HG03066 (cell line): ENCODE results near the gene SYNE2.
"Not testable (repeated sequence)": the region's sequence is repeated elsewhere in the genome, so short reads cannot be mapped to it uniquely, and the experiment has no call there.

Source experiments
- ATAC-seq: cut with Tn5 transposase; IDR thresholded peaks from one replicate; pipeline ENCODE4 v1.9.1; 2021; ENCODE audit warnings: low read depth; ENCODE audit not compliant: unreplicated experiment

SYNE2 gene

DNA sequence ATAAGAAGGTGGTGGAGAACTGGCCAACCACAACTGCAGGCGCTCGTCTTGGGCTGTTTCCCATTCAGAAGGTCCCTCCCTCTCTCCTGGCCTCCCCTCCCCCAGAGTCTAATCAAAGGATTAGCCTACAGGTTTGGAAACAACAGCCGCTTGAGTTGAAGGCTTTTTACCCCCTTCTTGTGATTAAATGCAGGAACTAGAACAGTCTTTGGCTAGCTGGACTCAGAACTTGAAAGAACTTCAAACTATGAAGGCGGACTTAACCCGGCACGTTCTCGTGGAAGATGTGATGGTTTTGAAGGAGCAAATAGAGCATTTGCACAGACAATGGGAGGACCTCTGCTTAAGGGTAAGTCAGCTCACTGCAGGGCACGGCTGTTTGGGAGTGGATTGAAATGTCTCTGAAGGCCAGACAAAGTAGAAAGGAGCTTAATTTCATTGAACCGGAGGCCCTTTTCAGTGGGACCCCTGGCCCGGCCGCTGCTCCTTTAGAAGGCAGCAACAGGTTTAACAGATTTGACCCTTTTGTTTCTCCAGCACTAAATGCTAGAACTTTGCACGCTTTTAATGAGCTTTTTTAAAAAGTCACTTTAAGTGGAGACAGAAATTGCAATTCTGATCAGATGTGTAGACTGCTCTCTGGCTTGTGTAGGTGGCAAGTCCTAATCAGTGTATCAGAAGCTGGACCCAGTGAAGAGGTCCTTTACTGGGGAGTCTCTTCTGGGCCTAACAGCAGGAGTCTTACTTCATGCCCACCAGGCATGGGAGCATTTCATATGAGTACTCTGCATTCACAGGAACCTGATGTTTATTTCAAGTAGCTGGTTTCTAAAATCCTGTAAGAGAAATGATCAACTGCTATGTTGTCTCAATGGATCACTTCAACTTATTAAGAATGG, 333.7 kb downstream of the SYNE2 start:
- ATAC-seq = no peak

DNA sequence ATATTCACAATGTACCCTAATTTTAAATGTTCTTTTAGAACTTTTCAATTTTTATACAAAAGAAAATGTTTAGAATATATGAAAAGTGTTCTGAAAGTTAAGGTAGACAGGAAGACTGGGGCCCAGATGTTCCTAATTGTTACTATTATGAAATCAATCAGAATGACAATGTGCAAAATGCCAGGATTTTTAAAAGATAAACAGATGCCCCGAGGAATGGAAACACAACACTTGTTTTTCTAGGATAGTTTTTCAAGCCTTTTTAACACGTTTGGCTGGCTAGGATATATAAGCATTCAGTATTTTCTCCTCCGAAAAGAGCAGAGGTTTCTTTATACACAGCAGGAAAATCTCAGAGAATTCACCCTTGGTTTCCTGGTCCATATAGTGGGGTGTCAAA, 334.5 kb downstream of the SYNE2 start:
- ATAC-seq = no peak

DNA sequence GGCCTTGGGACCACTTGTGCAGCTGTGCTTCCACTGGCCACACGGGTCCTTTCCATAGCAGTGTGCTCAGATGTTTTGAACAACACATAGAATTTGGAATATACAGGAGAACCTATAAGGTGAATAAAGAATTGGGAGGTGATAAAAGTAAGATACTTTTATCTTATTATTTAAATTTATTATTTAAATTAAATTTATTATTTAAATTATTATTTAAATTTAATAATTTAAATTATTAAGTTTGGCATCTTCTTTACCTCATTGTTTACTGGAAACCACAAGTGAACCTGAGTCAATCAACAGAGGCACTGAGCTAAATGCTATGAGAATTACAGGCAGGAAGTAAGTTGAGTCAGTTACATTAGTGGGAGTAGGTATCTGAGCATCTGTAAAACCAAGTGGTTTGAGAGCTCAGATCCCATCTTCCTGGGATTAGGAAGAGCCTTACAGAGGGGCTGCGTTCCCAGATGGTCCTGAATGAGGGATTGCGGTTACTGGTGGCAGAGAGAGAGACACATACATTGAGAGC, 338.2 kb downstream of the SYNE2 start:
- ATAC-seq = no peak

DNA sequence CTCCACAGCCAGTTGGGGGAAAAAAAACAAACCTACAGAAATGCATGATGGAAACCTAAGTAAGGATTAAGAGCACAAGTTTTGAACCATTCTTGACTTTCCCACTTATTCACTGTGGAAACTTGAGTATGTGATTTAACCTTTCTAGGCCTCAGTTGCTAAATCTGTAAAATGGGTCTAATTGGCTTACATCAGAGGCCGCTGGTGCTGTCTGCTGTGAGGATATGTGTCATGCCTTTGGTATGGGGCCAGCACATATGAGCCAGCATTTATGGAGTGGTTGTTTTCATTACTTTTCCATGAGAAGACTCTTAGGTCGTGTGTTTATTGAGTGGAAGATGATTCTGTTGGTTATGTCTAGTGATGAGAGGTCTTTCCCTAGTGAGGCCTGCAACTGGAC, 339.0 kb downstream of the SYNE2 start:
- ATAC-seq = no peak

DNA sequence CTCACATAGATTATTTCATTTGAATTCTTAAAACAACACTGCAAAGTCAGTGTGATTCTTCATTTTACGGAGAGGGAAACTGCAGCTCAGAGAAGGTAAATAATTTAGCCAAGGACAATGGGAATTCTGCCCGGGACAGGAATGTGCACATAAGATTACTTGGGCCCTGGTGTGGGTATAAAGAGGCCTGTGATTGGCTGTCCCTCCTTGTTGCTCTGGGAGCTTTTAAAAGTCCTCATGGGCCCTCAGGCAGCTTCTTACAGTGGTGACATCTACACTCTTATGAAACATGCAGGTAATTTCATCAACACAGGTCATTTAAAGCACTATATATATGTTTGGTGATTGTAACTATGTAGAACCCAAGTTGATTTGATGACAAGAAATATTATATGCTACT, 341.0 kb downstream of the SYNE2 start:
- ATAC-seq = no peak

DNA sequence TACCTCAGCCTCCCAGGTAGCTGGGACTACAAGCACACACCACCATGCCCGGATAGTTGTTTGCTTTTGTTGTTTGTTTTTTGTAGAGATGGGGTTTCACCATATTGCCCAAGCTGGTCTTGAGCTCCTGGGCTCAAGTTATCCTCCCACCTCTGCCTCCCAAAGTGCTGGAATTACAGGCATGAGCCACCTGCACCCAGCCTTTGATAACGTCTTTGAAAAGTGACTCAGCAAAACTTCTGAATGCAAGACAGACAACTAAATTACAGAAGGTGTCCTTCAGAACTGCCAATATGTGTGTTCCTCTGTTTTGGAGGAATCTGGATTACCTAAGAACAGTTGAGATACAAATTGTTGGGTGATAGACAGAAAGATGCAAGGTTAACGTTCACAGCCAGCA, 341.6 kb downstream of the SYNE2 start:
- no peak for ATAC-seq

DNA sequence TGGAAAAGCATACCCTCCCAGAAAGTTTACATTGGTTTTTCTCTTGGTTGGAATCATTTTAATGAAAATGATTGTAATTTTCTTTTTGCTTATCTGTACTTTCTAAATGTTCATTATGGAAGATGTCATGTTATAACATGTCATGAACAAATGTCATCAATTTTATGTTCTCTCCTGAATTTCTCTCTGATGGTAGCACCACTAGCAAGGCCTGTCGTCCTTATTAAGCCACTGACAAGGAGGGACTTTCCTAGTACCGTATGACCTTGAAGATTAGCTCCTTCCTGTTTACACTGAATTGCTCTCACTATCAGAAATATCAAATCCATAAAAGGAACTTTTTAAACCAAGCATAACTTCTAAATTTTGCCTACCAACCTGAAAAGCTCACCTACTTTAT, 342.4 kb downstream of the SYNE2 start:
- ATAC-seq = no peak

DNA sequence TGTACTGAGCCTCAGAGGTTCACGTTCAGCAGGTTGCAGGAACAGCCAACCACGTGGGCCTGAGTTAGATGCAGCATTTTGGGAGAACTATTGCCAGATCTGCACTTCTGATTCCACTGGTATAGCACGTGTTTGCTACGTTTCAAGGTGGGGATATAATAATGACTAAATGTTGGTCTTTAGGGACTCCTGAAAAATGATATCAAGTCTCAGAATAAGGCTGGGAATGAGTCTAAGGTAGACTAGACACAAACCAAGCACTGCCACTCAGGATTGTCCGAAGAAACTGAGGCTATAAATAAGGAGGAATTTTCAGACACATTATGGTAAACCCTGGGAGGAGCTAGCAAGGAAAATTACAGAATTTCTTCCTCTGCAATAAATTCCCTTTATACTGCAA, 343.3 kb downstream of the SYNE2 start:
- ATAC-seq = no peak

DNA sequence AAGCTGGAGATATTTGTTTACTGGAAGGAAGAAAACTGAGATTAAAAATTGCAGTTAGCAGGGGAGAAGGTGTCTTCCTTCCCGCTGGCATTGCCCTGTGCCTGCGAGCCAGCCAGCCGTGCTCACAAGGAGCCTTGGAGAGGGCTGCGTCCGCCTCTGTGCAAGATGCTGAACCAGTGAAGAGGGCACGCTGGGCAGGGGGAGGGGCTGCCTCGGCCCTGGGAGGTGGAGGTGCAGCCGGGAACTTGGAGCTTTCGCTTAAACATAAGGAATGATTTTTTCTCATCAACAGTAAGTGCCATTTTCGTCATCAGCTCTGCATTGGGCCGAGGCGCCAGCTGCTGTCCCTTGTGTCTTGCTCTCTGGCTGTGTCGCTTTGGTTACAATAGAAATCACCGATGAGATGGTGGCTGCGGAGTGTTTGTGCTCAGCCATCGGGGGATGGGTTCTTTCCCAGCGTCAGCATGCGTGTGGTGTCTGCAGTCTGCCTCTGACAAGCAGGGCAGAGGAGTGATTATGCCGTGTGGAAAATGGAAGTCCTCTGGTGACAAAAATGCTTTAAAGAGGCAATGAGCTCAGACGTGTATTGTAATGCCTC, 344.1 kb downstream of the SYNE2 start:
- no peak for ATAC-seq

DNA sequence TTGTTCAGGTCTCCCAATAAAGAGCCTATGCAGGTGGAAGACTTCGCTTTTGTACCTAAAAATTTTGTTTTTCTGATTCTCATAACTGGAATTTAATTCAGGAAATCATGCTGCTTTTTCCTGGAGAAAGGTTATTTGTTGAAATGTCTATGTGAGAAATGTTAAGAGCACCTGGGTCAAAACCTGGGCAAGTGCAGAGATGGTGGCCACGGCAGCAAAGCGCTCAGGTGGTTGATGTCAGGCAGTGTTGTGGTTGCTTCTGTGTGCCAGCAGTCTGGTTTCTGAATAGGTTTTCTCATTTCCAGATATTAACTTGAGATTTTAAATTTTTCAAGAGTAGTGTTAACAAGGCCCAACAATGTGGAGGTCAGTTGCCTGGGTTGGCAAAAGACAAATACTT, 345.2 kb downstream of the SYNE2 start:
- ATAC-seq = no peak

DNA sequence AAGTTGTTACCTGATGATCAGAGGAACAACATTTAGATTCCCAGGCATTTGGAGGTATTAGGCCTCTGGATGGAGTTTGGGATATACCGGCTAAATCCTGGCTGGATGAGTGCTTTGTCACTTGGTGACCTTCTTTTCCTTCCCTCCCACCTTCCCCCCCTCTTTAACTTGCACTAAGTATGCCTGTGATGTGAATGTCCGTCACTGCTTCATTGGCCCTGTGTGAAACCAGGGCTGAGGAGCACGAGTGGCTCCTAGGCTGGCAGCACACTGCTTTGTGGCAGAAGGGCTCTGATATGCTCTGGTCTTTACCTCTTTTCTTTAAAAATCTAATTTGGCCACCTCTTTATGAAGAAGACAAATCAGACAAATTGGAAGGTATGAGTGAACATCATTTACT, 345.7 kb downstream of the SYNE2 start:
- ATAC-seq = no peak

DNA sequence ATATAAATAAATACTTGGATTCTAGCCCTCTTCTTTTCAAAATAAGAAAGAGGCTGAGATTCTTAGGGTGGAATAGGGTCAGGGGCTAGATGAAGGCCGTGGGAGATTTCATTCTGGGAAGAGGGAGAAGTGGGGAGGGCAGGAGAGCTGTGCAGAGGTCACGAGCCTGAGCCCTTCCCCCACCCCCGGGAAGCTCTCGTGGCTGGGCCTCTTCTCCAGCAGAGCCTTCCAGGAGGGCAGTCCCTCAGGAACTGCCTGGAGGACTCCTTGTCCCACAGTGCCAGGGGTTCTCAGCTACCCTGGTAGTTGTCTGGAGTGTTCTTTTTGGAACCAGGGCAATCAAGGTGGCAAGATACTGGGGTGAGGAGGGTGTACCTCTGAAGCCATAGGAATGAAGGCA, 347.4 kb downstream of the SYNE2 start:
- ATAC-seq = no peak

DNA sequence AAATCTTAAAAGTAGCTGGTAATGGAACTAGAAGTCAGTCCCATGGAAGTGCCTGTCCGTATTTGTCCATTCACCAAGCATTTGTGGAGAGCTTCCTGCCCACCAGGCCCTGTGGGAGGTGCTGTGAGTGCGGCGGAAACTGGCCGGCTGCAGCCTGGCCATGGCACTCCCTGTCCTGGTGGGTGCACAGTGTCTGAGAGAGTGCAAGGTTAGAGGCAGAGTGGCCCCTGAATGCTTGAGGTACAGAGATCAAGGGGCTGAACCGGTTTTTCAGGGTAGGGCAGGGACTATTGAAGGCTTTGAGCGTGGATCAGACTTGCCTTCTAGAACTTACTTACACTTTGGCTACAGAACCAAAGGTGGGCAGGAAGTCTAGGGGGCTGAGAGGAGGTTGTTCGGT, 348.5 kb downstream of the SYNE2 start:
- ATAC-seq = no peak

DNA sequence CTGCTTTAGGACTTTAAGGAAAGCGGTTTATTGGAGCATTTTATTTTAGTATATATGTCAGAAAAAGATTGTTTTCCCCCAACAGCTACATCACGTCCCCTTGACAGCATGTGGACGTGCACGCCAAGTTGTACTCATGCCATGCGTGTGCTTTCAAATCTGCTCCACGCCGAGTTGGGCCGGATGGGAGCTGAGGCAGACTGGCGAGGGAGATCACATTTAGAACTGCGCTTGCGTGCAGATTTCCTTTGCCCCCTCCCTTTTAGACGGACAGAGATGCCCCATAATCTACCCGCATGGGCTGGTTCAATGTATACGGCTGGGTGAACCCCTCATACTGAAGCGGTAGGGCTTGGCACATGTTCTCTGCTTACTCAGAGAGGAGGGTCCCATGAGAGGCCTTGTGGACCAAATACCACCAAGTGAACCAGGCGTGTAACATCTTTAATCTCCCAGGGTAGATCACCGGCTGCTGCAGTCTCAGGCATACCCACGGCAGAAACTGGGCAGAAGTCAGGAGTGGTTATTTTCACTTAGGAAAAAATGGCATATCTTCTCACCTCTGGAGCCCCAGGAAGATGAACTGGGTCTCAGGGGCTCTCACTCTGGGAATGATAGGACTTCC, 349.2 kb downstream of the SYNE2 start:
- no peak for ATAC-seq

DNA sequence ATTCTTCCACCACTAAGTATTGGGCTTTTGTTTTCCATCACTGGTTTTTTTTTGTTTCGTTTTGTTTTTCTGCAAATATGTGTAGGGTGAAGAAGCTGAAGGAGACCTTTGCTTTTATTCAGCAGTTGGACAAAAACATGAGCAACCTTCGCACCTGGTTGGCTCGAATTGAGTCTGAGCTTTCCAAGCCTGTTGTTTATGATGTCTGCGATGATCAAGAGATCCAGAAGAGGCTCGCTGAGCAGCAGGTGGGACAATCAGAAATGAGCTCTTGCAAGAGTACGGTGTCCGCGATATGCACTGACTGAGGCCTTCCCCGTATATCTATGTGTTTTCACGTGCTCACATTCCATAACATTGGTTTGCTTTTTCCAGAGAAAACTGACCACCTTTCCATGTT, 349.9 kb downstream of the SYNE2 start:
- no peak for ATAC-seq

DNA sequence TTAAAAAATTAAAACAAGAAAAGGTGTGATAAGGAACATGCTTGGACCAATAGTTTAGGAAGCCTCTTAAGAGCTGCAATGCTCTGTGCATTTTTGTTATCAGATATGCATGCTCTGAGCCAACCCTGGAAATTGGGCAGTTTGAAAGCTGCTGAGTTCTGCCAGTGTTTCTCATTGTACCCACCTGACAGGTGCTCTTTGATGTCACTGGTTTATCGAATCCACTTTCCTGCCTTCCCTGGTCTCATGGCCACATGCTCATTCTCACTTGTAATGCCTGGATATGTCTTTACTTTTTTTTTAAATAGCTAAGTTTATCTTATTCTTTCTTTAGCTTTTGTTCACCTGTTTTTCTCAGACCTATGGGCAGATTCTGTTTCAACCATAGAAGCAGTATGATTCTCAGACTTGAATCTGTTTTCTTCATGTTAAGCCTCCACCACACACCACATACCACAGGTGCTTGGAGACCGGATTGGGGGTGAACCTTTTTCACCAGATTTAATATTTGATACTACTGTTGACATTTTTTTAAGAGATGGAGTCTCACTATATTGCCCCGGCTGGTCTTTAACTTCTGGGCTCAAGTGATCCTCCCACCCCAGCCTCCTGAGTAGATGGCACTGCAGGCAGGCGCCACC, 350.7 kb downstream of the SYNE2 start:
- no peak for ATAC-seq

DNA sequence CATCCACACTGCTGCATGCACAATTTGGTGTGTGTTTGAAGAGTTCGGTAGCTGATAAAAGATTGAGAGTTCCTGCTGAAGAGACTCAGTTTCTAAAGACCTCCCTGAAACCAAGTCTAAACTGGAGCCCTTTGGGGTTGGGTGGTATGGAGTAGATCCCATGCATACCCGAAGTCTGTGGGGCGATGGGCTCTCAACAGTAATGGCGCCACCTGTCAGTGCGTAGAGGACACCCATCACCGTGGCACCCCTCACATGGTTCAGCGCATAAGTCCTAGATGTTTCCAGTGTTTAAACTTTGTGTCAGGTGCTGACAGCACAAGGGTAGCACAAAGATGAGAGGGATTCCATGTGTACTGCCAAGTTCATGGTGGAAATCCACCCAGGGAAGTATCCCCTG, 355.5 kb downstream of the SYNE2 start:
- ATAC-seq = no peak

DNA sequence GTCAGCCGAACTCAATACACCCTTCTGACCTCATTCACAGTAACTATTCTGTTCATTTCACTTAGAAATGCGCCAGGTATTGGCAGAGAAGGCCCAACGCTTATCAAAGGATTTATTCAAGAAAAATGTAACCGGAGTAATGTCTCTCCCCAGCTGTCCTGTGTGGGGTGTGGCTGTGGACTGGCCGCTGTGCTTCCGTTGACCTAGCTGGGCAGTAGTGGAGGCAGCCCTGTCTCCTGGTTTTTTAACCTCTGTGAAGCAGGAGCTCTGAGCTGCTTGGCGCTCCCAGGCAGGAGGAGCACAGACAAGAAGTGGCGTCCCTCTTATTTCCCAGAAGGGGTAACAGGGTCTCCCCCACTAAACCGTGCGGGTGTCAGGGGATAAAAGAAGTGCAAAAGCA, 356.2 kb downstream of the SYNE2 start:
- ATAC-seq = no peak

DNA sequence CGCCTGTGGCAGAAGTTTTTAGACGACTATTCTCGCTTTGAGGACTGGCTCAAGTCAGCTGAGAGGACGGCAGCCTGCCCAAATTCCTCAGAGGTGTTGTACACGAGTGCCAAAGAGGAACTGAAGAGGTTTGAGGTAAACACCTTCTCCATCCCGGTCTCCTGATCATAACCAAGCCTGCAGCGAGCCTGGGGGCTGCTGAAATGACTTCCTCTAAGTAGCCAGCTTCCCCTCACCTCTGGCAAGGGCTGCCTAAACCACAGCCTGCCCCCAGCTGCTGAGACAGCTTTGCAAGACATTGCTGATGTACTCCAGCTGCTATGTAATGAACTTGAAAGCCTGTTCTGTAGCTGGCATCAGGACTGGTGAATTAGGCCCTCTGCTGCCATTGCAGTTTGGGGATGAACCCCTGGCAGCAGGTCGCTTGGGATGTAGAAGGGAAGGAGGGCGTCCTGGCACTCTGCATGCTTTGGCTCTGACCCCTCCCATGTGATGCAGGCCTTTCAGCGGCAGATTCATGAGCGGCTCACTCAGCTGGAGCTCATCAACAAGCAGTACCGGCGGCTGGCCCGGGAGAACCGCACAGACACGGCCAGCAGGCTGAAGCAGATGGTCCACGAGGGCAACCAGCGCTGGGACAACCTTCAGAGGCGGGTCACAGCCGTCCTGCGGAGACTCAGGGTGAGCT, 356.8 kb downstream of the SYNE2 start:
- ATAC-seq = peak; percentile 80

DNA sequence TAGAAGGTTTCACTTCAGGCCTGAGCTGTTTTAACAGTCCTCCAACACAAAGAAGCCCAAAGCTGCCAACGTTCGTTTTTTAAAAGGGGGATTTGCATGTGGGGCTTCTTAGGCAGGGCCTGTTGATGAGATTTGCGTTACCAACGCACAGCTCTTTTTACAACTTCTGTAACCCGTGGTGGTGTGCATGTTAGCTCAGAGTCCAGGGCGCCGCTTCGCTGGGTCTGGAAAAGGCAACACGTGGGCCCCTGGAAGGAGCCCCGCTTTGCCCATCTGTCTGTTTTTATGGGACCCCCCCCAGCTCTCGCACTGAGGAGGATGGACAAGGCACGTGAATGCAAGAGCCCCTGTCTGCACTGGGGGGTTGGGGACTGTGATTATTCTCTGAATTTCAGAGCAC, 357.4 kb downstream of the SYNE2 start:
- ATAC-seq = no peak

DNA sequence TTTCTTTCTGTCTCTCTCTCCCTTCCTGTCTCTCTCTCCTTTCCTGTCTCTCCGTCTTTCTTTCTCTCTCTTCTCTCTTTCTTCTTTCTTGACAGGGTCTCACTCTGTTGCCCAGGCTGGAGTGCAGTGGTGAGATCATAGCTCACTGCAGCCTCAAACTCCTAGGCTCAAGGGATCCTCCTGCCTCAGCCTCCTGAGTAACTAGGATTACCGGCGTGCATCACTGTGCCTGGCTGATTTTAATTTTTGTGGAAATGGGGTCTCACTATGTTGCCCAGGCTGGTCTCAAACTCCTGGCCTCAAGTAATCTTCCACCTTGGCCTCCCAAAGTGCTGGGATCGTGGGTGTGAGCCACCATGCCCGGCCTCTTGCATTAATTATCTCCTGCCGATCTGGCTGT, 358.1 kb downstream of the SYNE2 start:
- ATAC-seq = not testable (repeated sequence)
